Measurements from ENCODE around the gene MBOAT2.

DNA sequence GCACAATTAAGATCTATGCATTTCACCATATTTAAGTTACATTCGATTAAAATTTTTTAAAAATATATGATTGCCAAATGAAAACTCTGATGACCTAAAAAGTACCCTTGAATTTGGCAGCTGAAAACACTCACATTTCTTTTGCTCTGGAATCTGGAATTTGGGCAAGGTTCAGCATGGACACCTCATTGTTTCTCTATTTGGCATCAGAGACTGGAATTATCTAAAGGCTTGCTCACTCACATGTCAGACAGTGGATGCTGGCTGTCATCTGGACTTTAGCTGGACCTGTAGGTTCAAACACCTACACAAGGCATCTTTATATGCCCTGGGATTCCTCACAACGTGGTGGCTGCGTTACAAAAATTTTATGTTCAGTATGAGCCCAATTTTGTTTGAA, 16.1 kb downstream of the MBOAT2 start:
- TF ChIP-seq, protein P1, sequence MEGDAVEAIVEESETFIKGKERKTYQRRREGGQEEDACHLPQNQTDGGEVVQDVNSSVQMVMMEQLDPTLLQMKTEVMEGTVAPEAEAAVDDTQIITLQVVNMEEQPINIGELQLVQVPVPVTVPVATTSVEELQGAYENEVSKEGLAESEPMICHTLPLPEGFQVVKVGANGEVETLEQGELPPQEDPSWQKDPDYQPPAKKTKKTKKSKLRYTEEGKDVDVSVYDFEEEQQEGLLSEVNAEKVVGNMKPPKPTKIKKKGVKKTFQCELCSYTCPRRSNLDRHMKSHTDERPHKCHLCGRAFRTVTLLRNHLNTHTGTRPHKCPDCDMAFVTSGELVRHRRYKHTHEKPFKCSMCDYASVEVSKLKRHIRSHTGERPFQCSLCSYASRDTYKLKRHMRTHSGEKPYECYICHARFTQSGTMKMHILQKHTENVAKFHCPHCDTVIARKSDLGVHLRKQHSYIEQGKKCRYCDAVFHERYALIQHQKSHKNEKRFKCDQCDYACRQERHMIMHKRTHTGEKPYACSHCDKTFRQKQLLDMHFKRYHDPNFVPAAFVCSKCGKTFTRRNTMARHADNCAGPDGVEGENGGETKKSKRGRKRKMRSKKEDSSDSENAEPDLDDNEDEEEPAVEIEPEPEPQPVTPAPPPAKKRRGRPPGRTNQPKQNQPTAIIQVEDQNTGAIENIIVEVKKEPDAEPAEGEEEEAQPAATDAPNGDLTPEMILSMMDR (IDR thresholded peaks at IDR 0.05): no peak
- TF ChIP-seq TCF7L2 (IDR thresholded peaks at IDR 0.05; ENCODE audit: low read depth, low read length): no peak
- TF ChIP-seq POLR2AphosphoS5 (IDR thresholded peaks at IDR 0.05; ENCODE audit: low read depth, low read length): no peak
- TF ChIP-seq SIN3A (IDR thresholded peaks at IDR 0.05; ENCODE audit: borderline replicate concordance, insufficient read depth, low read depth, low read length): no peak

Measured in Panc1 (cell line).